Erythroblast (primary cell): Measurements from ENCODE around the gene MDFIC2.

Experiments used
- GATA1 ChIP-seq: IDR thresholded peaks from 2 replicates; pipeline ENCODE4 v1.6.1; 2011; ENCODE audit warnings: low read depth, mild to moderate bottlenecking, control low read depth, low read length, moderate library complexity
- POLR2A ChIP-seq: IDR thresholded peaks from 2 replicates; pipeline ENCODE4 v1.6.1; 2011; ENCODE audit warnings: mild to moderate bottlenecking, low read length

- TF ChIP-seq POLR2A (no peak), GATA1 (no peak)
These were observed at the start of gene MDFIC2 for GRCh38 chr3:70312336-70312735.
